NCI-H146 (cell line): Measurements from ENCODE around the gene LAMA3.
A peak's percentile ranks its signal among the peaks of the same experiment; 100 is the strongest.
"Not testable (repeated sequence)": the region's sequence is repeated elsewhere in the genome, so short reads cannot be mapped to it uniquely, and the experiment has no call there.

Experiments used
- DNase-seq: peaks from one replicate; lab custom pipeline; 2025; lab: John Stamatoyannopoulos, UW

LAMA3 gene

GRCh38 chr18:23732439-23732838 is 43.2 kb downstream of the LAMA3 start:
- no peak for DNase-seq

DNA sequence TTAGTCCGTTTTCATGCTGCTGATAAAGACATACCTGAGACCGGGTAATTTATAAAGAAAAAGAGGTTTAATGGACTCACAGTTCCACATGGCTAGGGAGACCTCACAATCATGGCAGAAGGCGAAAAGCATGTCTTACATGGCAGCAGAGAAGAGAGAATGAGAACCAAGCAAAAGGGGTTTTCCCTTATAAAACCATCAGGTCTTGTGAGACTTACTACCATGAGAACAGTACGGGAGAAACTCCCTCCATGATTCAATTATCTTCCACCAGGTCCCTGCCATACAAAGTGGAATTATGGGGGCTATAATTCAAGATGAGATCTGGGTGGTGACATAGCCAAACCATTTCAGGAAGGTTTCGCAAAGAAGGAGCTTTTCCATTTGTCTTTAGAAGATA is 44.0 kb downstream of the LAMA3 start:
- DNase-seq, result not testable (repeated sequence)

GRCh38 chr18:23733895-23734294 is 44.6 kb downstream of the LAMA3 start:
- DNase-seq, result no peak

GRCh38 chr18:23735021-23735464 is 45.8 kb downstream of the LAMA3 start:
- no peak for DNase-seq

DNA sequence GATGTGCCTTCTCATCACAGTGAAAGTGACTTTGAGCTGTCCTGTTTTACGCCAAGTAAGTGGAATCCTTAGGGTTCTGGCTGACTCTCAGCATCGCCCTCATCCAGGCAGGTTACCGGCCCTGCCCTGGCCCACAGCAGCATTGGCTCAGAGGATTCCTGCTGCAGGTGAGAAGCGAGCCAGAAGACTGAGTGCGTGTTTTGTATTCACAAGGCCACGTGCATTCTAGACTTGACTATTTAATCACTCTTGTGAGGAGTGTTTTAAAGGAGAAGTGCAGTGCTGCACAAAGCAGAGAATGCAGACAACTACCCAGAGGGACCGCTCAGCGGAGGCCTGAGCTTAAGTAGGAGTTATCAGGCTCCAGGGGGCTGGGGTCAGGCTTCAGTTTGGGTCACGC is 48.3 kb downstream of the LAMA3 start:
- no peak for DNase-seq

DNA sequence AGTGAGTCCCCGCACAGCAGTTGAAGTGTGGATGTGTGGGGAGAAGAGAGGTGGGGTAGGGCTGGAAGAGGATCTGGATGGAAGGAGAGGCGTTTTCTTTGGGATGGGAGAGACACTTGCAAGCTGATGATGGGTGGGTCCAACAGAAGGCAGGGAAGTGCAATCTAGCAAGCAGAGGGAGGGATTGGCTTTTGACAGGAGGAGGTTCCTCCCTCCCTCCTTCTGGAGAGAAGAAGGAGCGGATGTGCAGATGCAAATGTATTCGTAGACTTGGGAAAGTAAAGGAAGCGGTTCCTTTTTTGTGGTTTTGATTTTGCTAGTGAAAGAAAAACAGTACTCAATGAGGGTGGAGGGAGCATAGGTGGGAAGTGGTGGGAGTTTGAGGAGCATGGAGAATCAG is 48.9 kb downstream of the LAMA3 start:
- no peak for DNase-seq

GRCh38 chr18:23738575-23738974 is 49.3 kb downstream of the LAMA3 start:
- DNase-seq, result no peak

DNA sequence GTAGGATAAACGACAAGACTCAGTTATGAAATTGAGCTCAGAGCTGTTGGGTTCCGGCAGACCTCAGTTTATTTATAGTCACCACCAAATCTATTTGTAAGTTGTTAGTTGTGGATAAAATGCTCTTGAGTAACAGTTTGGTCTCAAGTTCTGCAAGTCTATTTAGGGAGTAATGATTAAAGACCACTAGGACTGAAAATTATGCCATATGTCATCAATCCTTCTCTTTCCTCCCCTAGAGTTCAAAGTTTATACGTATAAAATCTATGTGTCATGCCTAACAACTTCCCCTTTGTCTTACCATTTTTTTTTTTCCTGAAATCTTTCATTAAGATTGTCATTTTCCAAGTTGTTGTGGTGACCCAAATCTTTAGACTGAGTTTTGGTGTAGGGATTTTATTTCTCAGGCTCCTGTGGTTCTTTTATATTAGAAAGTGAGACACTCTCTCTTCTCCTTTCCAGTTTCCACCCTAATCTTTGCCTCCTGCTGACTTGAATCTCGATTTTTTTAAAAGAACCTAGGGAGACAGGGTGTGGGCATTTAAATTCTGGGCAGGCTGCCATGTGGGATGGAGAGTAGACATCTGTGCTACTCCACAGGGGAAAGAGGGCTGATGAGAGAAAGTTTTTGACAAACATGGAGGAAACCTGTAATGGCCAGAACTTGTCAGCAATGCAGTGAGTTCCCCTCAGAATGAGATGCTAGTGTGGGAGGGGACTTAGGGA is 51.0 kb downstream of the LAMA3 start:
- peak; percentile 75 for DNase-seq

DNA sequence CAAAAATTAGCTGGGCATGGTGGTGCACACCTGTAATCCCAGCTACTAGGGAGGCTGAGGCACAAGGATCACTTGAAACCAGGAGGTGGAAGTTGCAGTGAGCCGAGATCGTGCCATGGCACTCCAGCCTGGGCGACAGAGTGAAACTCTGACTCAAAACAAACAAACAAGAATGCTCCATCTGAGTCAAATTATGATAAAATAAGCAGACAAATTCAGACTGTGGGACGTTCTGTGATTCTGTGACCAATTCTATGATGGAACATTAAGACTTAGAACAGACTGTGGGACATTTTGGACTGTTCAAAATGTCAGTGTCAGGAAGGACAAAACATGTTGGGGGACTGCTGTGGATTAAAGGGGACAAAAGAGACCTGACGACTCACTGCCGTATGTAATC is 52.7 kb downstream of the LAMA3 start:
- not testable (repeated sequence) for DNase-seq

DNA sequence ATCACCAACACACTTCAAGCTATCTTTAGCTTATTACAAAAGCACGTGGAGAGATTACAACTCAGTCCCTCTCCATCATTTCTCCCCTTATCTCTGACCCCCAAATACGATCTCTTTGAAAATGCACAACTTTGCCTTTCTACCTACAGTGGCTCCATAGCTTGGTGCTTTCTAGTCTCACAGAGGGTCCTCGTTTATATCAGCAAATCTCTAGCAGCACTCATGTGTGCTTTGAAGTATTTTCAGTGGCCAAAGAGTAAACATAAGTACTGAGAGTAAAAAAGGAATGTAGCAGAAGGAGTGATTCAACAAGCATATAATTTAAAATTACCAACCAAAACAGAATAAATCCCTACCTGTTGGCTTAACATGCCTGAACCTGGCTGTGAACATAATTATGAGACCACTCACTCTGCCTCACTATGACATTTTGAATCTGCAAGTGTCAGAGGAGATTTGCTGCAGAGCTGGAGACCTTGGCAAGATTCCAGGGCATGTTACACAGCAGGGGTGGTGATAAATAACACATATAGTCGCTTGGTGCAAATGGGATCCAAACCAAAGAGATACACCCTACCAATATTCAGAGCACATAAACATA is 54.6 kb downstream of the LAMA3 start:
- peak; percentile 83 for DNase-seq

- no peak for DNase-seq
These were observed 56.1 kb downstream of the LAMA3 start for GRCh38 chr18:23745366-23745765.

DNA sequence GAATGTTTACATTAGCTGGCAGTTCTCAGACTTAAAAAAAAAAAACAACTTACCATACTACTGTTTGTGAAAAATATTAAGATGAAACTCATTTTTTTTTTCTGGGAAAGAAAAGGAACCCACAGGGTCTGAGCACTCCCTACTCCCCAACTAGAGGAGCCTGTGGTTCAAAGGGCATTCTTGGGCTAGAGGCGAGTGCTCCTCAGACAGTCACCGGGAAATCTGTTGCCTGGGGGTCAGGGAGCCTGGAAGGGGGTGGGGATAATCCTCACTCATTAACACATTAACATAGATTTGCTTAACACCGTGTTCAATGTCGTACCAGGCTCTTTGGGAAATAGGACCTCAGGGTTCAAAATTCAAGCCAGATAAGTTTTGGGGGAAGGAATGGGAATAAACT is 57.6 kb downstream of the LAMA3 start:
- DNase-seq, result no peak

- DNase-seq, result no peak
These were observed 63.1 kb downstream of the LAMA3 start for GRCh38 chr18:23752363-23752762.

DNA sequence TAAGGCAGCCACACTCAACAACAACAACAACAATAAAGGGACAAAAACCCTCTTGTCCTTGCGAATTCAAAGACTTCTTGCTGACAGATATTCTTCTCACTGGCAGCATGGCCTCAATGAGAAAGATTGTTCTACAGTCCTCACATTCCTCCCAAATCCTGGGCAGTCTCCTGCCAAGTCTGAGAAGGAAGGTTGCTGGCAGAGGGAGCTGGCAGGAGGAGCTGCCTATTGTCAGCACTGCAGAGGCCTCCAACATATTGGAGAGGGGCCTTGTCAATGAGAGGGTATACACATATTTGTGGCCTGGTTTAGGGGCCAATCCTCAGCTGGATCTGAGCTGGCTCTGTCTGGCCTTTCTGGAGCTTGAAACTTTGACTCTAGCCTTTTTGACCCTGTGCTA is 63.5 kb downstream of the LAMA3 start:
- DNase-seq, result no peak

DNA sequence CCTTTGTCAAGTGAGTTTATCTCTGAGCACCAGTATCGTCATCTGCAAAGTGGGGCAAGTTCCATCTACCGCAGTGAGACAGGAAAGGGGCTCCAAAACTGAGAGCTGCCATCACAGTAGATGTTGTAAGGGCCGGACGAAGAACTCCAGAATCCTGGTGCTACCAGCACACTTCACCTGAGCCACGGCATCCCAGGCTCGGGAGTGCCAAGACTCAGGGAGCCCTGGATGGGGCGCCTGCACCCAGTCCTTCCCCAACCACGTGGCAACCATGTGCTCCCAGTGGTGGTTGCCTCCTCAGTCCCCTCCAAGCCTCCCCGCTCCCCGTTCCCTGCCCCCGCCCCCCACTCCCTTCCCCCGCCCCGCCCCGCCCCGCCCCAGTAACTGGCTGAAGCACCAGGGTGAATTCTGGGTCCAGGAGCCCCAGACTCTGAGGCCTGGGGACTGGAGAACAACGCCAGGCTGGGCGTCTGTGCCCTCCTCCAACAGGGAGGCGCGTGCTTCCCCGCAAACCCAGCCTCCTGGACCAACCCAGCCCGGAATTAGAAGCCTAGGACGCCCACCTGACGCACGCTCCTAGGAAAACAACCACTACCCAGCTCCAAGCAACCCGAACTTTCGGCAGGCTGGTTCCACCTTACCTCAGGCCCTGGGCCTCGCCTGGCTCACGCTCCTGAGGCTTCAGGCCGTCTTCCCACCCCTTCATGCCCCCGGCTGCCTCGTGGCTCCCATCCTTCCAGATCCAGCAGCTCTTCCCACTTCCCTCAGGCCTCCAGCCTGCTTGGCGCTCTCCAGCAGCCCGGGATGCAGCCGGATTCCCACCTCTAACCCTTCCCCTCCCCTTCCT is 67.6 kb downstream of the LAMA3 start:
- DNase-seq, result no peak

GRCh38 chr18:23757437-23757733 is 68.1 kb downstream of the LAMA3 start:
- no peak for DNase-seq

DNA sequence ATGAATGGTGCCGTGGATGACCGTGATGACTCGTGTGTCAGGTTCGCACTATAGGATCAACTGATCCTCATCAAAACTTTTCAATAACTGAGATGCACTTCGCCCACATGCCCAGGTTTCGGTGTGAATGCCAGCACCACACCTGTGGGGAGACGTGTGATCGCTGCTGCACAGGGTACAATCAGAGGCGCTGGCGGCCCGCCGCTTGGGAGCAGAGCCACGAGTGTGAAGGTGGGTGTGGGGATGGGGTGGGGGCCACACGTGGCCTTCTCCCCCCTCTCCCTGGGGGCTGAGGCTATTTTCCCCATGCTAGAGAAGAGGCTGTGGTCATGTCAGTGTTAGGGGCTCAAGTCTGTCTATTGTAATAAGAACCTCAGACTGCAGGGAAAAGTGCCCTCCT is 69.0 kb downstream of the LAMA3 start:
- no peak for DNase-seq

DNA sequence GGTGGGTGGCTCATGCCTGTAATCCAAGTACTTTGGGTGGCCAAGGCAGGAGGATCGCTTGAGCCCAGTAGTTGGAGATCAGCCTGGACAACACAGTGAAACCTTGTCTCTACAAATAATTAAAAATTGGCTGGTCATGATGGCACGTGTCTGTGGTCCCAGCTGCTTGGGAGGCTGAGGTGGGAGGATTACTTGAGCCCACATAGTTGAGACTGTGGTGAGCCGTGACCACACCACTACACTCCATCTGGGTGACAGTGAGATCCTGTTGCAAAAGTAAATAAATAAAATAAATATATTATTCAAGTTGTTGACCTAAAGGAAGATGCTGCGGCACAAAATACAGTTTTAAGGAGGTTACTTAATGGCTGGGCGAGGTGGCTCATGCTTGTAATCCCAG is 72.7 kb downstream of the LAMA3 start:
- DNase-seq, result no peak

GRCh38 chr18:23763343-23763742 is 74.1 kb downstream of the LAMA3 start:
- no peak for DNase-seq

- no peak for DNase-seq
These were observed 76.7 kb downstream of the LAMA3 start for GRCh38 chr18:23765931-23766330.

DNA sequence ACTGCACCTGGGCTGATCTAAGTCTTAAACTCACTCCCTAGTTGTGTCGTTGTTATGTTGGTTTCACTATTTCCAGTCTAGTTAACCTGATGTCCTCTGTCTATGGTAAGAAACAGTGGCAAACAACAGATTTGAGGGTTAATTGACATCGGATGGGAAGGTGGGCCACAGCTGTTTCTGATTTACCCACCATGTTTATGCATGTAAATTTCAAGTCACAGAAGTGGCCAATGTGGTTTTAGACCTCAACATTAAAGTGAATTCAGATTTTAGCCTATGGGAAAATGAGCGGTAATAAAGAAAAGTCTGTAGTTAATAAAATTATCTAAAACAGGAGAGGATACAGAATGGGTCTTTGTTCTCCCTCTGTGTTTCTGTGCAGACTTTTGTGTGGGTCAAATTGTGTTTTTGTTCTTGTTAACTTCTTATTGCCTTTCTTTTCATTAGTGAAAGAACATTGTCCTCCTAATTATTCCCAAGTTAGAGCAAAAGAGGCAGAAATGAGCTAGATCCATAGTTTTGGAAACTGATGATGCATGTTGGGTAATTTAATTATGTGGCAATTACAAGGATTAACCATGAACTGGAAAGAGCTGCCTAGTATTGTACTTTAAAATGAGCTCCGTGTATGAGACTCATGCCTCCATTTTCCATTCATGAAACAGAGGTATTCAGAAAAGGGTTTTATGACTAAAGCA is 83.2 kb downstream of the LAMA3 start:
- no peak for DNase-seq

DNA sequence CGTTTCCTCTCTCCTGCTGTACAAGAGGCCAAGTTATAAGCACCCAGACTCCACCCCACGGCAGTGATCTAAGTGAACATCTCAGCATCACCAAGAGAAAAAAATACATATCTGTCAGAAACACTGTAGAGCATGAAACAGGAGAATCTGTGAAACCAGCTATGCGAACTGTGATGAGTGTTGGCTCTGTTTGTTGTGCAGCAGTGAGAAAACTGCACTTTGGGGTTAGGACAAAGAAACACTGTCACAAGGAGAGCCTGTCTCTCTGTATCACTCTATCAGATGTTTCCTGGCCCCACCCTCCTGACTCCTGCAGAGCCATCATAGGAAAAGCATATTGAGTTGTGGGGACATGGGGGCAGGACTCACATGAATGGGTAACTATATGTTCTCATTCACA is 87.1 kb downstream of the LAMA3 start:
- peak; percentile 18 for DNase-seq

GRCh38 chr18:23778828-23779227 is 89.6 kb downstream of the LAMA3 start:
- DNase-seq, result no peak
